ENCODE results near the gene NTRK3. TPM values are rescaled to one million over a fixed set of nuclear protein-coding genes. Genes with fewer than 3 reads are reported as not detected.

Gene NTRK3
- total and polyA plus RNA-seq, 8 donors = 0.13 to 1.1 (median 0.60) TPM

GRCh38 chr15:88223084-88223483 is 33.5 kb downstream of the NTRK3 start:
- DNase-seq (no peak), FAIRE-seq (no peak), ATAC-seq (no peak)
- Histone ChIP-seq H3K4me3 (no peak overlapping the region), H3K27me3 (no peaks in the 10 kb centered on the region), H3K27ac (no peak overlapping the region), H3K36me3 (no peaks in the 10 kb centered on the region), H3K9me3 (no peaks in the 10 kb centered on the region), H3K4me1 (no peaks in the 10 kb centered on the region)
- 49 to 61% methylated on average over 14 of the region's 14 CpGs for WGBS, 2 donors
- no peak for TF ChIP-seq CTCF (IDR thresholded peaks at IDR 0.05)
- intact Hi-C loops (cut with DNase I) = no loop called here

- WGBS, 2 donors = 27 to 36% methylated on average over 6 of the region's 6 CpGs
- DNase-seq = no peak
- TF ChIP-seq CTCF (IDR thresholded peaks at IDR 0.05) = no peak
Measured at GRCh38 chr15:88221836-88222235, 34.7 kb downstream of the NTRK3 start.

GRCh38 chr15:88220443-88221335 is 35.9 kb downstream of the NTRK3 start:
- intact Hi-C loops (cut with DNase I) = no loop called here
- no peak for DNase-seq
- H3K4me3 ChIP-seq = no peak overlapping the region
- 68 to 77% methylated on average over 11 of the region's 11 CpGs for WGBS, 2 donors
- no peak overlapping the region for H3K27ac ChIP-seq
- FAIRE-seq = no peak
- no peaks in the 10 kb centered on the region for H3K4me1 ChIP-seq
- no peaks in the 10 kb centered on the region for H3K36me3 ChIP-seq
- no peak for TF ChIP-seq CTCF (IDR thresholded peaks at IDR 0.05)
- ATAC-seq = no peak
- no peaks in the 10 kb centered on the region for H3K27me3 ChIP-seq
- no peaks in the 10 kb centered on the region for H3K9me3 ChIP-seq

More at GRCh38 chr15:88221836-88222235, 34.7 kb downstream of the NTRK3 start:
- FAIRE-seq (no peak), ATAC-seq (no peak)
- intact Hi-C loops (cut with DNase I) = no loop called here
- Histone ChIP-seq H3K36me3 (no peaks in the 10 kb centered on the region), H3K4me3 (no peak overlapping the region), H3K9me3 (no peaks in the 10 kb centered on the region), H3K4me1 (no peaks in the 10 kb centered on the region), H3K27me3 (no peaks in the 10 kb centered on the region), H3K27ac (no peak overlapping the region)

- Histone ChIP-seq H3K4me1 (no peaks in the 10 kb centered on the region), H3K4me3 (no peak overlapping the region), H3K9me3 (no peaks in the 10 kb centered on the region), H3K27ac (no peak overlapping the region), H3K36me3 (no peaks in the 10 kb centered on the region), H3K27me3 (no peaks in the 10 kb centered on the region)
- no peak for FAIRE-seq
- DNase-seq = no peak
- intact Hi-C loops (cut with DNase I) = no loop called here
- ATAC-seq = peak in 1 of 4 donors; percentile 16
- TF ChIP-seq CTCF (IDR thresholded peaks at IDR 0.05) = no peak
- WGBS, 2 donors = 44 to 50% methylated on average over 3 of the region's 3 CpGs
Measured at GRCh38 chr15:88219623-88220022, 36.9 kb downstream of the NTRK3 start.
